Kidney tubule cell (primary cell): Measurements from ENCODE around the gene TUBB.
"Not testable (repeated sequence)": the region's sequence is repeated elsewhere in the genome, so short reads cannot be mapped to it uniquely, and the experiment has no call there.

Experiments used
- DNase-seq: peaks from one replicate; pipeline ENCODE4 v3.0.0-alpha.2; 2018; ENCODE audit warnings: low spot score

The TUBB gene

GRCh38 chr6:30761791-30762429, 41.8 kb downstream of the TUBB start:
- DNase-seq = no peak

GRCh38 chr6:30763155-30763617, 43.0 kb downstream of the TUBB start:
- no peak for DNase-seq

- peak; percentile 92 for DNase-seq
Measured at GRCh38 chr6:30763618-30764489, 43.7 kb downstream of the TUBB start.

GRCh38 chr6:30764490-30765043, 44.4 kb downstream of the TUBB start:
- DNase-seq = not testable (repeated sequence)

GRCh38 chr6:30765495-30765894, 45.3 kb downstream of the TUBB start:
- DNase-seq = not testable (repeated sequence)

GRCh38 chr6:30766461-30767157, 46.5 kb downstream of the TUBB start:
- no peak for DNase-seq

- no peak for DNase-seq
Measured at GRCh38 chr6:30767158-30767943, 47.2 kb downstream of the TUBB start.

- DNase-seq = no peak
Measured at GRCh38 chr6:30767944-30768301, 47.8 kb downstream of the TUBB start.

GRCh38 chr6:30768634-30769087, 48.5 kb downstream of the TUBB start:
- no peak for DNase-seq

GRCh38 chr6:30769088-30769852, 49.1 kb downstream of the TUBB start:
- peak; percentile 98 for DNase-seq

- peak; percentile 74 for DNase-seq
Measured at GRCh38 chr6:30769853-30770524, 49.8 kb downstream of the TUBB start.

- DNase-seq = no peak
Measured at GRCh38 chr6:30770592-30770991, 50.4 kb downstream of the TUBB start.

GRCh38 chr6:30774701-30775100, 54.5 kb downstream of the TUBB start:
- DNase-seq = no peak
